ENCODE measurements around the gene ESR1. TPM values are rescaled to one million over a fixed set of nuclear protein-coding genes. Genes with fewer than 3 reads are reported as not detected.

Gene ESR1
- polyA plus RNA-seq, 1 donor (not counting 4 experiments of a cell fraction or from before 2014, with no cell fraction given) = 0.22 TPM

GRCh38 chr6:152129691-152130151 lies 322.2 kb downstream of the ESR1 start:
- no peak for DNase-seq (ENCODE audit: low read depth, low spot score)
- H3K9ac ChIP-seq (ENCODE audit: control insufficient read depth, extremely low read depth, insufficient read depth, low read length) = no peak overlapping the region
- H3K27me3 ChIP-seq (ENCODE audit: control insufficient read depth, extremely low read depth, insufficient read depth, low read length) = no peaks in the 10 kb centered on the region
- H3K4me2 ChIP-seq (ENCODE audit: control insufficient read depth, extremely low read depth, insufficient read depth, low read depth, low read length) = peak overlapping the region; percentile 22
- no peak overlapping the region for H3K4me3 ChIP-seq (ENCODE audit: control insufficient read depth in 2 of 3, extremely low read depth in 1 of 3, insufficient read depth in 2 of 3, low read depth in 1 of 3, low read length in 3 of 3)
- TF ChIP-seq CTCF (optimal IDR thresholded peaks at IDR 0.05 in 1 of 3, IDR thresholded peaks at IDR 0.05 in 1 of 3, conservative IDR thresholded peaks at IDR 0.05 in 1 of 3; ENCODE audit: extremely low read depth in 1 of 3, insufficient read depth in 2 of 3, low read length in 3 of 3) = no peak
- no peak for TF ChIP-seq EZH2 (IDR thresholded peaks at IDR 0.05; ENCODE audit: low read length)
- H3K9me3 ChIP-seq (ENCODE audit: control insufficient read depth, low read depth, low read length) = no peaks in the 10 kb centered on the region
- H3K4me1 ChIP-seq (ENCODE audit: control insufficient read depth, extremely low read depth, insufficient read depth, low read length) = peaks cover 35% of the 10 kb centered on the region
- no peaks in the 10 kb centered on the region for H4K20me1 ChIP-seq (ENCODE audit: control insufficient read depth, extremely low read depth, insufficient read depth, low read length)
- H3K27ac ChIP-seq (ENCODE audit: control insufficient read depth, insufficient read depth, low read length) = no peak overlapping the region
- dilution Hi-C loops (cut with MboI; ENCODE audit: extremely low pct_ligation_motif_present, low sequenced_read_pairs) = no loop called here
- no peaks in the 10 kb centered on the region for H3K9me1 ChIP-seq (ENCODE audit: control insufficient read depth, extremely low read depth, insufficient read depth, low read length)
- no peaks in the 10 kb centered on the region for H3K79me2 ChIP-seq (ENCODE audit: control insufficient read depth, insufficient read depth, low read length)
- FAIRE-seq = no peak
- H2AFZ ChIP-seq (ENCODE audit: control insufficient read depth, low read length) = peak overlapping the region; percentile 21
- no peaks in the 10 kb centered on the region for H3K36me3 ChIP-seq (ENCODE audit: control insufficient read depth in 2 of 2, extremely low read depth in 1 of 2, insufficient read depth in 2 of 2, low read length in 2 of 2)

DNA sequence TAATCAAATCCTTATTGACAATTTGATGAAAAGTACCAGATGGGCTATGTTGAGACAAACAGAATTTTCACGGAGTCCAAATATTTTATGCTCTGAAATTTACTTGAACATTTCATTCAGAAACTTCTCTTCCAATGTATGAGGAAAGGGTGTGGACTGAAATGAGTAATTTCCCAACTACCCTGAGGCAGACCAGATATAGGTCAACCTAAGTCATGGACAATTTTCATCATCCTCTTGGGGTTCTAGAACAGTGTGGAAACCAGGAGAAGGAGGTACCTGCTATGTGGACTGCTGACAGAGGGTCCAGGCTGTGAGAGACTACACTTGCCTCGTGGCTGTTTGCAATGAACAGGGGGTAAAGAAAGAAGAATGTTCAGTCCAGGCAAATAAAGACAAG lies 323.0 kb downstream of the ESR1 start:
- H3K36me3 ChIP-seq (ENCODE audit: control insufficient read depth in 2 of 2, extremely low read depth in 1 of 2, insufficient read depth in 2 of 2, low read length in 2 of 2) = no peaks in the 10 kb centered on the region
- TF ChIP-seq EZH2 (IDR thresholded peaks at IDR 0.05; ENCODE audit: low read length) (no peak), CTCF (optimal IDR thresholded peaks at IDR 0.05 in 1 of 3, IDR thresholded peaks at IDR 0.05 in 1 of 3, conservative IDR thresholded peaks at IDR 0.05 in 1 of 3; ENCODE audit: extremely low read depth in 1 of 3, insufficient read depth in 2 of 3, low read length in 3 of 3) (no peak)
- no peak overlapping the region for H3K27ac ChIP-seq (ENCODE audit: control insufficient read depth, insufficient read depth, low read length)
- peak overlapping the region in 1 of 3 experiments; percentile 17 for H3K4me3 ChIP-seq (ENCODE audit: control insufficient read depth in 2 of 3, extremely low read depth in 1 of 3, insufficient read depth in 2 of 3, low read depth in 1 of 3, low read length in 3 of 3)
- H3K79me2 ChIP-seq (ENCODE audit: control insufficient read depth, insufficient read depth, low read length) = no peaks in the 10 kb centered on the region
- DNase-seq (ENCODE audit: low read depth, low spot score) (no peak), FAIRE-seq (peak; percentile 49)
- no peaks in the 10 kb centered on the region for H3K27me3 ChIP-seq (ENCODE audit: control insufficient read depth, extremely low read depth, insufficient read depth, low read length)
- H3K9me3 ChIP-seq (ENCODE audit: control insufficient read depth, low read depth, low read length) = no peaks in the 10 kb centered on the region
- no peaks in the 10 kb centered on the region for H3K9me1 ChIP-seq (ENCODE audit: control insufficient read depth, extremely low read depth, insufficient read depth, low read length)
- H3K4me2 ChIP-seq (ENCODE audit: control insufficient read depth, extremely low read depth, insufficient read depth, low read depth, low read length) = peak overlapping the region; percentile 22
- no peak overlapping the region for H2AFZ ChIP-seq (ENCODE audit: control insufficient read depth, low read length)
- no peak overlapping the region for H3K9ac ChIP-seq (ENCODE audit: control insufficient read depth, extremely low read depth, insufficient read depth, low read length)
- peaks cover 35% of the 10 kb centered on the region for H3K4me1 ChIP-seq (ENCODE audit: control insufficient read depth, extremely low read depth, insufficient read depth, low read length)
- dilution Hi-C loops (cut with MboI; ENCODE audit: extremely low pct_ligation_motif_present, low sequenced_read_pairs) = no loop called here
- no peaks in the 10 kb centered on the region for H4K20me1 ChIP-seq (ENCODE audit: control insufficient read depth, extremely low read depth, insufficient read depth, low read length)

Measured in keratinocyte (primary cell).